ENCODE results near the gene IL17C. TPM values are rescaled to one million over a fixed set of nuclear protein-coding genes. Genes with fewer than 3 reads are reported as not detected.

Gene IL17C
- total and polyA plus RNA-seq, 2 of the 8 experiments (the other 6 are each of a cell fraction or from before 2014, with no cell fraction given), result 1.1 to 1.9 TPM

DNA sequence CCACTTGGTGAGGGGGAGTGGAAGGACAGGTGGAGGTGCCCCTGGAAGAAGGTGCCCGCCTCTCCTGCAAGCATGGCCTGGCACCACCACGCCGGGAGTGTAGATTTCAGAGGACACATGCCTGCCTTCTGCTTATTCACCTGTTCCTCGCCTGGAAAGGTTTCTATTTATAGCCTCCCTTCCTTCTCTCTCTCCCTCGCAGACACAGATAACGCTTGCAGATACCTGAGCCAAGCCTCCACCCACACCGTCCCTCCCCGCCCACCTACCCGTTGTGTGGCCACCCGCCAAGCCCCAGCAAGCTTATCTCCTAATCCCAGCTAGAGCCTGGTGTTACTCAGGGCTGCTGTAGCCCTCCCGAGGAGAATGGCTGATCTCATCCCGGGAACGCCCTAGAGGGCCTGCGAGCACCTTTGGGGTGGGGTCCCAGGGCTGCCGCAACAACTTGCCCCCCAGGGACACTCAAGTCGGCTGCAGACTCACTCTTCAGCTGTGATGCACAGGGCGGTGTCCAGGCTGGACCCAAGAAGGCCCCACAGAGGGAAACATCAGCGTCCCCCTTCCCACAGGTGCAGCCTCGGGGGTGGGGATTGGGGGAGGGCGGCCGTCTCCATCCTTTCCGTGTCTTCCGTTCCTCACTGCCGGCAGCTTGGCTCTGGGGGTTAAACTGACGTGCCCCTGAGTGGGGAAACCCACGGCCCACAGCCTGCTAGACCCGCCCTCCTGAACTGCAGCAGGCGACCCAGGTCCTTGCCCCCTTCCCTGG is 49.8 kb downstream of the IL17C start (continued):
- TF ChIP-seq CBX8 (IDR thresholded peaks at IDR 0.05; ENCODE audit: borderline replicate concordance, low read depth, low read length), result no peak
- no peak for TF ChIP-seq SIN3A (conservative IDR thresholded peaks at IDR 0.05 in 1 of 2, IDR thresholded peaks at IDR 0.05 in 1 of 2; ENCODE audit: low read depth in 1 of 2, low read length in 2 of 2)

Other genes starting within 250 kb of the IL17C start
- 3.4 and 4.8 TPM in 2 replicates for gene ZFPM1, start 185.3 kb upstream of the IL17C start, total RNA-seq (2021; fragmentation: NEBNext Ultra II Directional; extraction: Animal tissue kit (Norgen Biotek cat#: 25700))
- 0.74 and 1.4 TPM in 2 replicates for gene ZFPM1, start 185.3 kb upstream of the IL17C start, polyA plus RNA-seq (2011; rRNA removed)
- 70.3 and 73.2 TPM in 2 replicates for gene ZC3H18, start 68.2 kb upstream of the IL17C start, total RNA-seq (2021; fragmentation: NEBNext Ultra II Directional; extraction: Animal tissue kit (Norgen Biotek cat#: 25700))
- gene ZC3H18, start 68.2 kb upstream of the IL17C start, polyA plus RNA-seq (2011; rRNA removed), result 12.1 and 19.2 TPM in 2 replicates
- gene CYBA, start 12.5 kb downstream of the IL17C start, total RNA-seq (2021; fragmentation: NEBNext Ultra II Directional; extraction: Animal tissue kit (Norgen Biotek cat#: 25700)), result 136 and 161 TPM in 2 replicates
- 254 and 340 TPM in 2 replicates for gene CYBA, start 12.5 kb downstream of the IL17C start, polyA plus RNA-seq (2011; rRNA removed)
- 77.3 and 80.6 TPM in 2 replicates for gene MVD, start 24.5 kb downstream of the IL17C start, total RNA-seq (2021; fragmentation: NEBNext Ultra II Directional; extraction: Animal tissue kit (Norgen Biotek cat#: 25700))
- 47.2 and 72.1 TPM in 2 replicates for gene MVD, start 24.5 kb downstream of the IL17C start, polyA plus RNA-seq (2011; rRNA removed)
- 8.5 and 8.7 TPM in 2 replicates for gene SNAI3, start 47.9 kb downstream of the IL17C start, total RNA-seq (2021; fragmentation: NEBNext Ultra II Directional; extraction: Animal tissue kit (Norgen Biotek cat#: 25700))
- gene SNAI3, start 47.9 kb downstream of the IL17C start, polyA plus RNA-seq (2011; rRNA removed), result 13.3 and 15.8 TPM in 2 replicates
- 28.7 and 31.2 TPM in 2 replicates for gene RNF166, start 67.8 kb downstream of the IL17C start, total RNA-seq (2021; fragmentation: NEBNext Ultra II Directional; extraction: Animal tissue kit (Norgen Biotek cat#: 25700))
- gene RNF166, start 67.8 kb downstream of the IL17C start, polyA plus RNA-seq (2011; rRNA removed), result 29.8 and 36.6 TPM in 2 replicates
- 42.9 and 49.7 TPM in 2 replicates for gene CTU2, start 67.9 kb downstream of the IL17C start, total RNA-seq (2021; fragmentation: NEBNext Ultra II Directional; extraction: Animal tissue kit (Norgen Biotek cat#: 25700))
- 32.7 and 45.4 TPM in 2 replicates for gene CTU2, start 67.9 kb downstream of the IL17C start, polyA plus RNA-seq (2011; rRNA removed)
- 63.6 and 67.5 TPM in 2 replicates for gene PIEZO1, start 146.6 kb downstream of the IL17C start, total RNA-seq (2021; fragmentation: NEBNext Ultra II Directional; extraction: Animal tissue kit (Norgen Biotek cat#: 25700))
- gene PIEZO1, start 146.6 kb downstream of the IL17C start, polyA plus RNA-seq (2011; rRNA removed), result 42.3 and 62.6 TPM in 2 replicates
- 95.4 and 96.5 TPM in 2 replicates for gene CDT1, start 165.2 kb downstream of the IL17C start, total RNA-seq (2021; fragmentation: NEBNext Ultra II Directional; extraction: Animal tissue kit (Norgen Biotek cat#: 25700))
- 76.7 and 141 TPM in 2 replicates for gene CDT1, start 165.2 kb downstream of the IL17C start, polyA plus RNA-seq (2011; rRNA removed)
- gene APRT, start 173.4 kb downstream of the IL17C start, total RNA-seq (2021; fragmentation: NEBNext Ultra II Directional; extraction: Animal tissue kit (Norgen Biotek cat#: 25700)), result 221 and 244 TPM in 2 replicates
- 267 and 272 TPM in 2 replicates for gene APRT, start 173.4 kb downstream of the IL17C start, polyA plus RNA-seq (2011; rRNA removed)
- gene GALNS, start 218.4 kb downstream of the IL17C start, total RNA-seq (2021; fragmentation: NEBNext Ultra II Directional; extraction: Animal tissue kit (Norgen Biotek cat#: 25700)), result 17.8 and 22.4 TPM in 2 replicates
- 8.9 and 12.7 TPM in 2 replicates for gene GALNS, start 218.4 kb downstream of the IL17C start, polyA plus RNA-seq (2011; rRNA removed)
- 94.0 and 98.7 TPM in 2 replicates for gene TRAPPC2L, start 218.6 kb downstream of the IL17C start, total RNA-seq (2021; fragmentation: NEBNext Ultra II Directional; extraction: Animal tissue kit (Norgen Biotek cat#: 25700))
- 113 and 133 TPM in 2 replicates for gene TRAPPC2L, start 218.6 kb downstream of the IL17C start, polyA plus RNA-seq (2011; rRNA removed)
- gene PABPN1L, start 228.1 kb downstream of the IL17C start, total RNA-seq (2021; fragmentation: NEBNext Ultra II Directional; extraction: Animal tissue kit (Norgen Biotek cat#: 25700)), result not detected in 2 replicates
- not detected in 2 replicates for gene PABPN1L, start 228.1 kb downstream of the IL17C start, polyA plus RNA-seq (2011; rRNA removed)

Measured in H1 (cell line).